T-helper 9 cell (primary cell): Measurements from ENCODE around the gene DDX41.

ENCODE experiments used
- DNase-seq: peaks from one replicate; pipeline ENCODE4 v3.0.0-alpha.2; 2020

The DDX41 gene

DNA sequence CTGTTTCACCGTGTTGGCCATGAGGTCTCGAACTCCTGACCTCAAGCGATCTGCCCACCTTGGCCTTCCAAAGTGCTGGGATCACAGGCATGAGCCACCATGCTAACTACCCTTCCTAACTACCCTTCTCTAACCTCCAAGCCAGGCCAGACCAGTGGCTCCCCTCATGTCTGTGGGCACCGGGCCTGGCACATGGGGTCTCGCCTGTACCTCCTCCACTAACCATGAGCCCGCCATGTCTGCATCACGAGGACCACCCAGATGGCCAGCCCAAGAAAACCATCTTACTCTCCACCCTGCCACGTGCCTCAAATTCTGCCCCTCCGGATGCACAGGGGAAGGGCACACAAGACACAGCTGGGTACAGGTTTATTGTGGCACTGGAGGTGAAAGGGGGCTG lies 33.7 kb downstream of the DDX41 start:
- no peak for DNase-seq

DNA sequence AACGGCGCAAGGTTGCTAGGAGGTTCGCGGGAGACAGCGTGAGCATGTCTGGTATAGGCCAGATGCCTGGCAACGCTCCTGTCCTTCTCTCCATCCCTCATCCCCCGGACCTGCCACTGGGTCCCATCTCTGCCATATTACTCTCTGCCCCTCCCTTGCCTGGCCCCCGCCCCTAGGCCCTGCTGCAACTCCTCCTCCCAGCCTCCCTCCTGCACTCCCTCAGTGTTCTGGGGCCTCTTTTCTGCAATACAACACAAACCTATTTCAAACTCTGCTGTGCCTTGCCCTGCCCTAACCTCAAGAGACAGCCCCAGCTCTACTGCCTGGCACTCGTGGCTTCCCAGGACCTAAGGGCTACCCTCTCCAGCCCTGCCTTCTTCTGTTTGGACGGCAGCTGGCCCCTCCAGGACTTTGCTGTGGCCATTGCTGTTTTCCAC lies 34.4 kb downstream of the DDX41 start:
- DNase-seq: no peak

DNA sequence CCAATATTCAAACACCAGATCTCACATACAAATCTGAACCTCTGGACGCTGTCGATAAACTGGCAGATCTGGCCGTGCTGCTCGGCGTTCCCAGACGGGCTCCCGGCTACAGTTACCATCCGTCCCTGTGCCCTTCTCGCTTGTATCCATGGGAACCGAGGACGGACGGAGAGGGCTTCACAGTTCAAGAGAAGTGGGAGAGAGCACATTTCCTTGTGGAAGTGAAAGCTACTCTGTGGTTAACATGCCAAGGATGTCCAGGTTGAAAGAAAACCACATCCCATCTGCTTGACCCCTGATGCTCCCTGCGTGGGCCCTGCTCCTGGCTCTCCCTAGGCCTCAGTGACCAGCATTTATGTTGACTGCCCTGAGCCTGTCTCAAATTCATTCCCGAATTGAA lies 37.0 kb downstream of the DDX41 start:
- DNase-seq: no peak

DNA sequence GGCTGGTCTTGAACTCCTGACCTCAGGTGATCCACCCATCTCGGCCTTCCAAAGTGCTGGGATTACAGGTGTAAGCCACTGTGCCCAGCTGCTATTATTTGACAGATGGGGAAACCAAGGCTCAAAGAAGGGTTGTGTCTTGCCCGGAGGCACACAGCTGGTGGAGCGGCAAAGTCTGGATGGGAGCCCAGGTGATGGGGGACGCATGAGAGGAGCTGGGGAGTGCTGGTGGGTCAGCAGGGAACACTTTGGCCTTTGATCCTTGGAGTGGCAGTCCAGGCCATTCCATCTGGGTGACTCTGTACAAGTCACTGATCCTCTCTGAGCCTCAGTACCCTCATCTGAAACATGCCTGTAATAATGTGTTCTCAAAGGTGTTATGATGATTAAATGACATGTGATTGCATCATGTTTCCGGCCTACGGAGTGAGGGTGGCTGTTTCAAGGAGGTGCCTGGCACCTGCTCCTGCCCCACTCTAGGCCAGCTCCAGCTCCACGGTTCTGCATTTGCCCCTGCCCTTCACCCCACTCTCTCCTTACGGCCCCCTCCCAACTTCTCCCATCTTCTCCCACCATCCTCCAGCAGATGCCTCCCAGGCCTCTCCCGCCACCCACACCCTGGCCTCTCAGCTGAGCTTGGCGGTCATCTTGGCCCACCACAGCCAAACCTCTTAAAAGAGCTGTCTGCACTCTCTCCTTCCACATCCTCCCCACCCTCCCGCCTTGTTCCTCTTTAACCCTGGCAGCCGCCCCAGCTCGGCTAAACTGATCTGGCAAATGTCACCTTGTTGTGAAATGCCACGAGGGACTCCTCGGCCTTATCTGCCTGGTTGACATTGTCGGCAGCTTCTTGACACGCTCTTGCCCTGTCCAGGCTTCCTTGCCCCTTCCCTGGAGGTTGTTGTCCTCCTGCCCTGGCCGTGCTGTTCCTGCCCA lies 37.8 kb downstream of the DDX41 start:
- DNase-seq: no peak

DNA sequence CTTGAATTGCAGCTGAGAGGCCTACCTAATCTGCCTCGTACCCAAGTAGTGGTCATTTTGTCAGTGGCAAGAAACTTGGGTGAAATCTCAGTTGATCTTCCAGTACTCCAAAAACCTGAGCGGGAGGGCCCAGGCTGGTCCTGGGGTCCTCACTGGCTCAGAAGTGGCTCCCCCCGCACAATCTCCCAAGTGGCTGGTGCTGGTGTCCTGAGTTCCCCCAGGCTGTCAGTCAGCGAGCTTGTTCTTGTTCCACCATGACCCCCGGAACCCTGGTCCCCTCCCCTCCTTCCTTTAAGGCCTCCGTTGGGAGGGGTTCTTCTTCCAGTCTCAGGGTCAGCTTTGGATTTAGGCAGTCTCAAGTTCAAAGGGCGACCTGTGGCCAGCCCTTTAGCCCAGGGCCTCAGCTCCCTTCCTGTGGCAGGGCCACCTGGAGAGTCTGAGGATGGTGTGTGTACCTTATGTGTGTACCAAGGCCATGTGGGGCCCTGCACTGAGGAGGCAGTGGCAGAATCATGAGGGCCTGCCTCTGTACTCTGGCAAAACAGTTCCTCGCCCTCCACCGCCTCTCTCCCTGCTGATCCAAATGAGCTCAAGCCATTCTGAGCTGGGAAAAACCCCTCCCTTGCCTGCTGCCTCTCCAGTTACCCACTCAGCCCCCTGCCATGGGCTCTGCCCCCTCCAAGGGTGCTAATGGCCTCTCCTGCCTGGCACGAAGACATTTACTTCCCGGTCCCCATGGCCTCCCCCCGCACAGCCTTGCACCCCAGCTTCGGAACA lies 38.9 kb downstream of the DDX41 start:
- no peak for DNase-seq

DNA sequence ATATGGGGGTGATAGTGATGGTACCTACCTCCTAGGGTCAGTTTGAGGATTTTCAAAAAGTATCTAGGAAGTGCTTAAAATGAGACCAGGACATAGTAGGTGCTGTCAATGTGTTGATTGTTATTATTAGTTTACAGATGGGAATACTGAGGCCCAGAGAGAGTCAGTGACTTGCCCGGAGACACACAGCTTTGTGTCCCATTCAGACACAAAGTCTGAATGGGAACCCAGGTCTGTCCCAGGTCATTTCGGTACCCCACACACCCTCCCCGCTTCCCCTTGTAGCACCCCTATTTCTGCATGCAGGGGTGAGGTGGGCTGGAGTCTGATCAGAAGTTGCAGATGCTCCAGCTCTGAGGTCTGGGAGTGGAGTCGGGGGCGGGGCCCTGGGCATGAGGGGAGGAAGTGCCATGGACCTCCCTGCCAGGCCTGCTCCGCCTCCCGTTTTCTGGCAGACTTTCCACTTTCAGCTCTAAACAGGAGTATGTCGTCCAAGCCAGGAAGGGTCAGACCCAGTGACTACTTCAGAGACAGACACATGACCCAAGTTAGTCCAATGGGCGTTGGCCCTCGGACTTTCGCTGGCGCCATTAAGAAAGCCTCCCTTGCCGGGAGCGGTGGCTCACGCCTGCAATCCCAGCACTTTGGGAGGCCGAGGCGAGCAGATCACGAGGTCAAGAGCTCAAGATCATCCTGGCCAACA lies 40.1 kb downstream of the DDX41 start:
- no peak for DNase-seq

DNA sequence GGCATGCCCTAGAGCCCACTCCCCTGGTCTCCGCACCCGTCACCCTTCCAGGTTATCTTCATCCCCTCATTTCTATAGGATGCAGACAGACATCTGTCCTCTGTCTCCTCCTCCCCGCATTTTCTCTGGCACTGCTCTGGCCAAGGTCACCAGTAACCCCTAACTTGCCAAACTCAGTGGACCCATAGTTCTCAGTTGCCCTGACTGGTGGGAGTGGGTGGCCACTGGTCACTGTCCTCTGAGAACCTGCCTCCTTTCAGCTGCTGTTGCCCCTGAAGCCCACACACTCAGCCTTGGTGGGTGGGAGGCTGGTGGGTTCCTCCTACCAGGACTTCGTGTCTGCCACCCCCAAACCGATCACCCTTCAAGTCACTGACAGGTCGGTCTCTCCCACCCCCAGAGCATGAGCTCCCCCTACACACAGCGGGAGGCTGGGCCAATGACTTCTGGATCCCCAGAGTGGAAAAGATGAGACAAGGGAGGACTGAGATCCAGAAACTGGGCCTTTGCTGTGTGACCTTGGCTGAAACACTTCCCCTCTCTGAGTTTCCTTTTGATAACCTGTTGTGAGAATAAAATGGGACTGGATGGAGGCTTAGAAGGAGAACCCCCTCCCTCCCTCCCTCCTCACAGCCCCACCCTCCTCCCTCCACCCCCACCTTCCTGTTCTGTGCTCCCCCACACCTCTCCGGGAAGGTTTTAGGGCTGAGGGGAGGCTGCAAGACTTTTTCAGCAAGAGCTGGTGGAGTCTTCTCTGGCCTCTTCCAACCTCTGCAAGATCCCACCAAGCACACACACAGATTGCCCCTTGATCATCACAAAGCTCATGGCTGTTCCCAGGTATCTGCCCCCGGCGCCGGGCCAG lies 41.0 kb downstream of the DDX41 start:
- no peak for DNase-seq

DNA sequence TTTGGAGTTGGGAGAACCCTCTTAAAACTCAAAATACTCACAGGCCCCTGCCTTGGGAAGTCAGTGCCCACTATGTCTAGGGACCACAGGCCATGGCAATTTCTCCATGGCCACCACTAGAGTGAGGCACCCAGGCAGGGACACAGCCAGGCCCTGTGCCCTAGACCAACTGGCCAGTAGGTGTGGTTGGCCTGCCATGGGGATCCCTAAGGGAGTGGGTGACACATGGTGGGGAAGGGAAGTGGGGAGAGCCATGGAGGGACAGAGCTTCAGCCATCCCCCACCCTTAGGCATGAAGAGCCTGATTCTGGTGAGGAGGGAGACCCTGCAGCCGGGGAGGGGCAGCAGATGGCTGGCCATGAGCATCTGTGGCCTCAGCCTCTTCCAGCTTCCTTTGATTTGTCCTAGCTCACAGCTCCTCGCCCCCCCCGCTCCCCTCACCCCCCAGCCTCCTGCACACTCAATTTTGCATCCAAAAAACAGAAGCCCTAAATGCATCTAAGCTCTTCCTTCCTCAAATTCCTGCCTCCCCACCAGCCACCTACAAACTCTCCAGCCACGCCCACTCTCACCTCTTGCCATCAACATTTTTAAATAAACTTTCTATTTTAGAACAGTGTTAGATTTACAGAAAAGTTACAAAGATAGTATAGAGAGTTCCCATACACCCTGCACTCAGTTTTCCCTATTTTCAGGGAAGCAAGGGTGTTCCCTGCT lies 41.8 kb downstream of the DDX41 start:
- DNase-seq: no peak

DNA sequence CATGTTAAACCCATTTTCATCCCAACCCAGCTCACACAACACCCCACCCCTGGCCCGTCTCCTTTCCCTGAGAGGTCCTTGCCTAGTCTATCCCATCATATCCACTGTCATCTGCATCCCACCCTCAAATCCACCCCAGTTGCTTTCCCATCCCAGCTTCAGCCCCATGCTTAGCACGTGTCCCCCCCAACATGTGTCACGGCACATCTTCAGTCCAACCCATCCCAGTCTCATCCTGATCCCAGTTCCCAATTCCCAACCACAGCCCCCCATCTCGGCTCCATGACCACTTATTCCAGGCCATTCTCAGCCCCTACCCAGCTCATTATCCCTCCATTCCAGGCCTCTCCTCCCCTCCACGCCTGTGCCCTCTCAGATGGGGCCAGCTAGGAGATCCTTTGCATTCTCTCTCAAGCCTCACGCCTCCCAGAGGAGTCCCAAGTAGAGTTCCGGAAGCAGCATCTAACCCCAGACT lies 42.7 kb downstream of the DDX41 start:
- no peak for DNase-seq

DNA sequence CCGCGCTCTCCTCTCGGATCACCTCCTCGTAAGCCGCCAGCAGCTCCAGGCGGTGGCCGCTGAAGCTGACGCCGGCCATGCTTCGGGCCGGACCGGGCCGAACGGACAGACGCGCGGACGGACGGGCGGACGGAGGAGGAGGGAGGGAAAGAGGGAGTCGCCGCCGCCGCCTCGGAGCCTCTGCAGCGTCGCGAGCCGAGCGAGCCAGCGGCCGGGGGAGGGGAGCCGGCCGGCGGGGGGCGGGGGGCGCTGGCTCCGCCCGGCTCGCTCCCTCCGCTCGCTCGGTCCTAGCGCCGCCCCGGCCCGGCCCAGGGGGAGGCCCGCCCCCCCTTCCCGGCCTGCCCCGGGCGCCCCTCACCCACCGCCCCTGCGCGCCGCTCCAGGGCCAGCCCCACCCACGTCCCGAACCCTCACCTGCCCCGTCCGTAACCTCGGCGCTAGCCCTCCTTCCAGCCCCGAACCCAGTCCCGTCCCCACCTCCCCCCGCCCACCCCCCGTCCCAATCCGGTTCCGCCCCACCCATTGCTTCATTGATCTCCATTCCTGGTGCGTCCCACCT lies 43.2 kb downstream of the DDX41 start, which contains the start of gene DBN1:
DBN1 (minus strand) TSS at position 192 of the 559 bp plus-strand sequence; CDS start at position 79, 113 bp downstream.
- no peak for DNase-seq

DNA sequence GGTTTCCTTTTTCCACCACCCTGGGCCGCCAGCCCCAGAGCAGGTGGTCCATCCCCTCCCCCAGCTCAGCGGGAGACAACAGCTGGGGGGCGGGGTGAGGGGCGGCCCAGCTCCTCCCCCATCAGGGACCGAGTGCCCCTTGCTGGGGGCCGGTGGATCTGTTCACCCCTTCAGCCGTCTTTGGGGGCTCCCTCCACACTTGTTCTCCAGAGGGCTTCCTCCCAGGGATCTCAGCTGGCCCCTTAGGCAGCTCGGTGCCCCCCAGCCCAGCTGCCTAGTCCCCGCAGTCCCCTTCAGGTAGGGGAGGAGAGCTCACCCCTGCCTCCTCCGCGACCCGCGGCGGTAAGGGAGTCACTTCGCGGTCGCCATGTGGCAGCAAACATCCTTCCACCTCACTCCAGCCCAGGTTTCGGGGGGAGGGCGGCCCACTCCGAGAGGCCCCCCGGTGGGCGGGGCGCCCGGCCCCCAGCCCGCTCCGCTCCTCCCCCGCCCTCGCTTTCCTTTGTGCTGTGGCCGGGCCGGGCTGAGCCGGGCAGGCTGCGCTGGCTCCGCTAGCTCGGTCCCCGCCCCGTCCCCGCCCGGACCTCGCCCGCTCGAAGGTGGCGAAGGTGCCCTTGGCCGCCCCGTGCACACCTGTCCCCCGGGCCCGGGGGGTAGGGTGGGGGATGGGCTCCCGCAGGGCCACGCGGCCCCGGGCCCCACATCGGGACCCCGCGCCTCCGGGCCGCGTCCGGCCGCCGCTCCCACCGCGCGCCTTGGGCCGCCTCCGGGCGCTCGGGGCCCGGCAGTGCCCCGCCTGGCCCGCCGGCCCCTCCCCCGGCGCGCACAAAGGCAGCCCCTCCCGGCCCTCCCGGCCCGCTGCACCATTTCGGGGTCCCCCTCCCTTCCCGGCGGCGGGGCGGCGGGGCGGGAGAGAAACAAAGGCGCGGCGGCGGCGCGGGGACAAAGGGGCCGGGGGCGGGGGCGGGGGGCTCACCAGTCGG lies 44.0 kb downstream of the DDX41 start:
- no peak for DNase-seq

DNA sequence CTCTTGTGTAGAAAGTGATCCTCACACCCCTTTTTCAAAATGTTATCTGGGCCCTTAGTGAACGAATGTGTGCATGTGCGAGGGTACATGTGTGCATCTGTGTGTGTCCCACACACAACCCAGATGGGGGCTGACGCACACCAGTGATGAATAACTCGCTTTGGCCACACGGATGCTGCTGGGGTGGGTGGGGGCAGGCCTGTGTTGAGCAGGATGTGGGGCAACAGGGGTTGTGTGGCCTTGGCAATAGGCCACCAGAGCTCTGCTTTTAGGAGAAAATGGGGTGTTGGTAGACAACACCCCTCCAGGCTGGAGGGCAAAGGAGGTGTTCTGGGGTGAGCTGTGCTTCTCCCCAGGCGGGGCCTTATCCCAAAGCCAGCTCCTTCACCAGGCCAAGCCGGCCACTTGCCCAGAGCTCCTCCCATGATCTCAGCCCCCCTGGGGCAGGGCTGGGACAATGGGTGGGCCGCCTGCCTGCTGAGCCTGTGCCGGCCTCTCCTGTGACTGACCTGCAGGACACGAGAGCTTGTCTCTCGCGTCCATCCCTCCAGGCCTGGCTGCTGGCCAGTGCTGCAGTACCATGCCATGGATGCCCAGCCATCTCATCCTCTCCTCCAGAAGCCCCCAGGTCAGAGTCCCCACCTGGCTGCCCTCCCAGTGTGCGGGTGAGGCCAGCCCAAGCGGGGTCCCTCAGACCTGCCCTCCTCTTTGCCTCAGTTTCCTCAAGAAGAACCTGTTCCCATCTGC lies 45.0 kb downstream of the DDX41 start:
- DNase-seq: no peak

DNA sequence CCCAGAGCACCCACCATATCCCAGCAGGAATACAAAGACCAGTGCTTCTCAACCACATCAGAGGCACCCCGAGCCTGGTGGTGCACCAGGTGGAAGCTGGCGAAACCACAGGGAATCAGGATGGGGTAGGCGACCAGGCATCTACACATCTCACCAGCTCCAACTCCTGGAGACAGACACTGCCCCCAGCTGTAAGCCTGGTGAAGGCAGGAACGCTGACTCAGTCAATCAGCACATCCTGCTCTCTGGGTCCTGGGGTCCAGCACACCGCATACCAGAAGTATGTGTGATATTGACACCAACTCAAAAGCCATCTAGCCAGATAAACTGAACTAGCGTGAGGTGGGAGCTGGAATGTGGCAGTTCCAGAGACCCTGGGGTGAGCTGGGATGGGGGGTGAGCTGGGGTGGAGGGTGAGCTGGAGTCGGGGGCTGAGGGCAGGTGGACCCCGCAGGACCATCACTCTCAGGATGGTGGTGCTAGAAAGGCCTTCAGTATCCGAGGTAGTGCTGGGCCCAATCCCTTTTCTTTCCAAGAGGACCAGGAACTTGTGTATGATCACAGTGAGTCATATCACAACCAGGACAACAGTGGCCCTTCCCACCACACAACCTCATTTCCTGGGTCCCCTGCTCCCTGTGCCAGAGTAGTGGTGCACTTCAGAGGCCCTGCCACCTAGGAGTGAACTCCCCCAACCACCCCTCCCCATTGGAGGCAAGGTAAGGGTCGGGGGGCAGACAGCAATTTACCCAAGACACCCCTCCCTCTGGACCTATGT lies 45.8 kb downstream of the DDX41 start:
- no peak for DNase-seq

DNA sequence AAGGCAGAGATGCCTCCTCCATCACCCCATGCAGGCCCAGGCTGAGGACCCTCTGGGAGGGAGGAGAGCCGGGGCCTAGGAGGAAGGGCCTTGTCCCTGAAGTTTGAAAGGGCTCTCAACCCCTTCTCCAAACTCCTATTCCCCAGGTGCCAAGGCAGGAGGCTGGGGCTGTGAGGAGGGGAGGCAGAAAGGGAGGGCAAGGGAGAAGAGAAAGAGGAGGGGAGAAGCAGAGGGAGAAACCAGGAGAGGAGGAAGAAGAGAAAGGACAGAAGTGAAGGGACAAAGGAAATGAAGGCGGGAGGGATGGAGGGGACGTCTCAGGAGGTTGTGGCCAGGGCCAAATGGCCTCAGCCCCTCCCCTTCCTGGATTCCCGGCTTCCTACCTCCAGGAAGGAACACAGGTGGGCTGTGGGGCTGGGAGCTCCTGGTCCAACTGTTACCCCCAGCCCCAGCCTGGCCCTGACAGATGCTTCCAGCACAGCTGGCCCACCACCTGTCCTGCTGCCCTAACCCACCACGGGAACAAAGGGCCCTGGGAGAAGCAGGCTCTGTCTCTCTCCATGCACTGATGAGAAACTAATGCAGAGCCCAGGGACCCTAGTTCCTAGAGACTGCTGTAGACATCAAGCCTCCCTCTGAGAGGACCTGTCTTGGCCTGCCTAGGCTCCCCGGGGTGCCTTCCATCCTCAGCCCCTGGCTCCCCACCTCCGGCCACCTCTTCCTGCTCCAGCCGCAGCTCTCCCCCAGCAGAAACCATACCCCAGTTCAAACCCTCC lies 46.8 kb downstream of the DDX41 start:
- DNase-seq: no peak

DNA sequence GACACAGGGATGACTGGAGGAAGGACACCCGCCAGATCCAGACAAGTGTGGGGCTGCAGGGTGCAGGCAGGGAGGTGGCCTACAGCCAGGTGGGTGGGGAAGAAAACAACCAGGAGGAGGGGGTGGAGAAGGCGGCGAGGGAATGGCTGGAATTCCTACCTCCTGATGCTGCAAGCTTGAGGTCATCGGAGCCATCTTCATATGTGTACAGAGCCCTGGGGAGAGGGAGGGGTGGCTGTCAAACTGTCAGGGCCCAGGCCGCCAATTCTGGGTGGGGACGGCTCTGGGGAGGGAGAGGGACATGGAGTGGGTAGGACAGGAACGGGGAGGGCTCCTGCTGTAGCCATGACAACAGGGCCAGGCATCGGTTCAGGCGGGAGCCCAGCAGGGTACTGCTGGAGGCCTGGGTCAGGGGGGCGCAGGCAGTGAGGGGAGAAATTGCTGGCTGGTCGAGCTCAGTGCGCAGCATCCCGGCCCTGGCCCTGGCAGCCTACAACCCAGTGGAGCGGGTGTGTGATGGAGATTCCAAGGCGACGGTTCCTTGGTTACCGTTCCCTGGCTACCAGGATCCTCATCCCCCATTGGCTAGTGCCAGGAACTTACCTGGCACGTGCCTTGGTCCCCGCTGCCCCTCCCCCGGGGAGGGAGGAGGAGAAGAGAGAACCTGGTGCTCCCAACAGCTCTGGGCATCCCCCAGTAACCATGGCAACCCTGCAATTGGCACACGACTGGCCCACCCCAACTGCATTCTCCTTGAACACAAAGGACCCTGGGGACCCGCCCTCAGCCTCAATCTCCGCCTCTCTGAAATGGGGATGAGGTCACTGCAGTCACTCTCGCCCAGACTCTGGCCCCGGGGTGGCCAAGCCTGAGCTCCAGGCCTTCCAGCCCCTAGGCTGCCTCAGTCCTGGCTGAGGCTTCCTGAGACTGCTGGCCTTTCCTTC lies 47.8 kb downstream of the DDX41 start:
- no peak for DNase-seq

DNA sequence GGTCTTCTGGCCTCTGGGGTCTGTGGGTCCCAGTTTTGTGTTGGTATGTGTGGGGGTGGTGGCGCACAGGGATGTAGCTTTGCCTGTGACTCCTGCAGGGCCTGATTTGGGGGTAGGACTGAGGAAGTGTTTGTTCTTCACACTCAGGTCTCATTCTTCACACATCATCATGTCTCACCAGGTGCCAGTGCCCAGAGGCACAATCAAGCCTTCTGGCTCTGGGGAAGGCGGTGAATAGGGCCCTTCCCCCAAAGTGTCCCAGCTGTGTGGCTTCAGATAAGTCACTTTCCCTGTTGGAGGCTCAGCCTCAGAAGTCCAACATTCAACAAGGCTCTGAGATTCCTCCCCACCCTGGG lies 48.5 kb downstream of the DDX41 start:
- no peak for DNase-seq
